ENCODE data around the gene FRMD4B.

DNA sequence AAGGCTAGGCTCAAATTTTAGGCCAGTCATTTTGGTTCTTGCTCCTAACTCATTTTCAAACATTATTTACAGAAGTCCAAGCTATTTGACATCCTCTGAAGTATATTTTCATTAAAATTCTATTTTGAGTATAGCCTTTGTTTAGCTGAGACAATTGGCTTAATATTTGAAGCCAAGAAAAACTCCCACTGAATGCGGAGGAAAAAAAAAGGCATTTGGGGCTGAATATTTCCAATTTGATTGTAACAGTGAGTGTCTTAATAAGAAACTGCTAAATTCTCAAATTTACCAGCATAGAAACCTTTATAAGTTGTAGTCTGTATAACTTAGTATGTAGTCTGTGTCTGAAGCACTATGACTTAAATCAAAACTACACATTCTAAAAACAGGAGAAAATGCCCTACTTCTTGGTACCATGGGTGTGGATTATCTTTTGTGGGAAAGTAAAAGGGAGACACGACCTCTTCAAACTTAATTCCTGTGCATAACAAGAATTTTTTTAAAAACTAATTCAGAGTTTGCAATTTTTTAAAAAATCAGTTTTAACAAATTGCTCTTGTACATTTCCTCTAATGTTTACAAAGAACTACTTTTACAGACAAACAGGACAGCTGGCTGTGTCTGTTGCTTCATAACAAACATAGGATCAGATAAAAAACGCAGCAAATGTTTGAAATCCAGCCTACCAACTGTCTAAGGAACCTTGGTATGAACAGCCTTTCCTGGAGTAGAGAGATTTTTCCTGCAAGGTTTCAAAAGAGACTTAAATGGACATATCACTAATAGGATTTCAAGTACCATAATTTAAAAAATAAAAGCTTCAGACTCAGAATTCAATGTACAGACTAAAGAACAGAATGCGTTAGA, 210.8 kb downstream of the FRMD4B start:
- TF ChIP-seq, protein P1, sequence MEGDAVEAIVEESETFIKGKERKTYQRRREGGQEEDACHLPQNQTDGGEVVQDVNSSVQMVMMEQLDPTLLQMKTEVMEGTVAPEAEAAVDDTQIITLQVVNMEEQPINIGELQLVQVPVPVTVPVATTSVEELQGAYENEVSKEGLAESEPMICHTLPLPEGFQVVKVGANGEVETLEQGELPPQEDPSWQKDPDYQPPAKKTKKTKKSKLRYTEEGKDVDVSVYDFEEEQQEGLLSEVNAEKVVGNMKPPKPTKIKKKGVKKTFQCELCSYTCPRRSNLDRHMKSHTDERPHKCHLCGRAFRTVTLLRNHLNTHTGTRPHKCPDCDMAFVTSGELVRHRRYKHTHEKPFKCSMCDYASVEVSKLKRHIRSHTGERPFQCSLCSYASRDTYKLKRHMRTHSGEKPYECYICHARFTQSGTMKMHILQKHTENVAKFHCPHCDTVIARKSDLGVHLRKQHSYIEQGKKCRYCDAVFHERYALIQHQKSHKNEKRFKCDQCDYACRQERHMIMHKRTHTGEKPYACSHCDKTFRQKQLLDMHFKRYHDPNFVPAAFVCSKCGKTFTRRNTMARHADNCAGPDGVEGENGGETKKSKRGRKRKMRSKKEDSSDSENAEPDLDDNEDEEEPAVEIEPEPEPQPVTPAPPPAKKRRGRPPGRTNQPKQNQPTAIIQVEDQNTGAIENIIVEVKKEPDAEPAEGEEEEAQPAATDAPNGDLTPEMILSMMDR (conservative IDR thresholded peaks at IDR 0.05 in 1 of 2, IDR thresholded peaks at IDR 0.05 in 1 of 2; ENCODE audit: low read depth in 1 of 2, low read length in 2 of 2): no peak
- no peak for TF ChIP-seq EZH2 (IDR thresholded peaks at IDR 0.05; ENCODE audit: low read length, missing control alignments)
